Stimulated activated naive CD8-positive, alpha-beta T cell treated with anti-CD3 and anti-CD28 coated beads, Interleukin-15, amount 100 ng/mL, for 72 hours (primary cell): ENCODE results near the gene SLC25A19.
"Not testable (repeated sequence)": the region's sequence is repeated elsewhere in the genome, so short reads cannot be mapped to it uniquely, and the experiment has no call there.

Source experiments
- ATAC-seq: fragments of 150-1000 bp; cut with Tn5 transposase; 2 replicates; pipeline ENCODE4 v1.10.0; 2021; ENCODE audit warnings: mild to moderate bottlenecking, moderate library complexity
- DNase-seq, 2 donors: peaks; one replicate each; pipeline ENCODE4 v3.0.0; 2021 to 2022
- H3K27ac Mint-ChIP-seq, 2 donors: one replicate each; pipeline ENCODE4 v1.8.0; 2022; ENCODE audit warnings: mild to moderate bottlenecking in 2 of 2, mixed read lengths in 2 of 2, moderate library complexity in 2 of 2
- H3K27me3 Mint-ChIP-seq: one replicate; pipeline ENCODE4 v1.8.0; 2022; ENCODE audit warnings: mixed read lengths
- H3K4me1 Mint-ChIP-seq: one replicate; pipeline ENCODE4 v1.8.0; 2022; ENCODE audit warnings: mild to moderate bottlenecking, mixed read lengths
- H3K4me3 Mint-ChIP-seq, 2 donors: one replicate each; pipeline ENCODE4 v1.8.0; 2022; ENCODE audit warnings: mild to moderate bottlenecking in 2 of 2, mixed read lengths in 2 of 2, moderate library complexity in 1 of 2
- H3K9me3 Mint-ChIP-seq, 2 donors: one replicate each; pipeline ENCODE4 v1.8.0; 2022; ENCODE audit warnings: mixed read lengths in 2 of 2

The SLC25A19 gene

GRCh38 chr17:75285123-75285522, 4.1 kb downstream of the SLC25A19 start:
- H3K27me3 Mint-ChIP-seq = no peaks in the 10 kb centered on the region
- no peaks in the 10 kb centered on the region for H3K9me3 Mint-ChIP-seq
- no peak overlapping the region for H3K4me3 Mint-ChIP-seq
- ATAC-seq = no peak
- peaks cover 30% of the 10 kb centered on the region for H3K4me1 Mint-ChIP-seq
- no peak overlapping the region for H3K27ac Mint-ChIP-seq
- no peak for DNase-seq

GRCh38 chr17:75280189-75280588, 9.0 kb downstream of the SLC25A19 start:
- not testable (repeated sequence) for DNase-seq, H3K27me3 Mint-ChIP-seq, H3K4me1 Mint-ChIP-seq, H3K9me3 Mint-ChIP-seq, ATAC-seq, H3K4me3 Mint-ChIP-seq
- peak overlapping the region in 1 of 2 donors; percentile 67 for H3K27ac Mint-ChIP-seq

- Mint-ChIP-seq H3K4me3 (no peak overlapping the region), H3K27ac (no peak overlapping the region), H3K4me1 (peaks cover 22% of the 10 kb centered on the region), H3K9me3 (no peaks in the 10 kb centered on the region), H3K27me3 (no peaks in the 10 kb centered on the region)
- DNase-seq (no peak), ATAC-seq (no peak)
Observed at GRCh38 chr17:75277664-75278071, 11.6 kb downstream of the SLC25A19 start.

- Mint-ChIP-seq H3K27me3 (no peaks in the 10 kb centered on the region), H3K4me3 (peak overlapping the region in 1 of 2 donors; percentile 42), H3K9me3 (no peaks in the 10 kb centered on the region), H3K4me1 (peaks cover 45% of the 10 kb centered on the region), H3K27ac (peak overlapping the region in 1 of 2 donors; percentile 62)
- no peak for DNase-seq
- no peak for ATAC-seq
Observed at GRCh38 chr17:75273977-75274708, 15.1 kb downstream of the SLC25A19 start.

- no peak overlapping the region for H3K27ac Mint-ChIP-seq
- peaks cover 54% of the 10 kb centered on the region for H3K4me1 Mint-ChIP-seq
- H3K4me3 Mint-ChIP-seq = peak overlapping the region; percentile 94 to 95
- ATAC-seq = no peak
- no peaks in the 10 kb centered on the region for H3K9me3 Mint-ChIP-seq
- H3K27me3 Mint-ChIP-seq = no peaks in the 10 kb centered on the region
- no peak for DNase-seq
Observed at GRCh38 chr17:75272848-75273184, 16.4 kb downstream of the SLC25A19 start.

GRCh38 chr17:75271955-75272847, 17.0 kb downstream of the SLC25A19 start:
- Mint-ChIP-seq H3K27ac (peak overlapping the region; percentile 81 to 89), H3K4me1 (peaks cover 60% of the 10 kb centered on the region), H3K9me3 (no peaks in the 10 kb centered on the region), H3K27me3 (no peaks in the 10 kb centered on the region), H3K4me3 (peak overlapping the region; percentile 94 to 95)
- ATAC-seq (no peak), DNase-seq (no peak)

- H3K4me3 Mint-ChIP-seq = peak overlapping the region; percentile 94 to 95
- peak overlapping the region; percentile 81 to 89 for H3K27ac Mint-ChIP-seq
- H3K4me1 Mint-ChIP-seq = peaks cover 65% of the 10 kb centered on the region
Observed at GRCh38 chr17:75271233-75271954, 17.8 kb downstream of the SLC25A19 start.

GRCh38 chr17:75270966-75271232, 18.3 kb downstream of the SLC25A19 start, which contains the start of gene MIF4GD:
Gene MIF4GD, minus strand, starts transcription at chr17:75271231. Its CDS starts 1,036 bp downstream, at chr17:75270195.
- H3K27ac Mint-ChIP-seq = peak within 1 kb of the TSS; percentile 81 to 95
- H3K4me3 Mint-ChIP-seq = peak within 1 kb of the TSS; percentile 94 to 95
- DNase-seq (peak in 1 of 2 donors; percentile 73), ATAC-seq (peak; percentile 39)
- H3K9me3 Mint-ChIP-seq = no peaks in the 10 kb centered on the region
- peaks cover 65% of the 10 kb centered on the region for H3K4me1 Mint-ChIP-seq
- no peaks in the 10 kb centered on the region for H3K27me3 Mint-ChIP-seq

More at GRCh38 chr17:75271233-75271954, 17.8 kb downstream of the SLC25A19 start:
- Mint-ChIP-seq H3K27me3 (no peaks in the 10 kb centered on the region), H3K9me3 (no peaks in the 10 kb centered on the region)
- ATAC-seq (peak; percentile 84), DNase-seq (peak; percentile 88 to 95)

- peak; percentile 64 for ATAC-seq
- H3K27ac Mint-ChIP-seq = peak overlapping the region; percentile 72 to 95
Observed at GRCh38 chr17:75270218-75270965, 18.8 kb downstream of the SLC25A19 start.

GRCh38 chr17:75269844-75270217, 19.4 kb downstream of the SLC25A19 start:
- ATAC-seq = no peak
- peaks cover 60% of the 10 kb centered on the region for H3K4me1 Mint-ChIP-seq
- peak overlapping the region; percentile 72 to 95 for H3K27ac Mint-ChIP-seq

More at GRCh38 chr17:75270218-75270965, 18.8 kb downstream of the SLC25A19 start:
- no peaks in the 10 kb centered on the region for H3K27me3 Mint-ChIP-seq
- DNase-seq = peak in 1 of 2 donors; percentile 75
- peak overlapping the region; percentile 89 to 94 for H3K4me3 Mint-ChIP-seq
- H3K9me3 Mint-ChIP-seq = no peaks in the 10 kb centered on the region
- peaks cover 63% of the 10 kb centered on the region for H3K4me1 Mint-ChIP-seq

GRCh38 chr17:75267411-75268232, 21.6 kb downstream of the SLC25A19 start:
- no peaks in the 10 kb centered on the region for H3K27me3 Mint-ChIP-seq
- no peak overlapping the region for H3K27ac Mint-ChIP-seq
- no peak for DNase-seq
- no peak for ATAC-seq
- H3K4me1 Mint-ChIP-seq = peaks cover 58% of the 10 kb centered on the region
- H3K4me3 Mint-ChIP-seq = no peak overlapping the region
- H3K9me3 Mint-ChIP-seq = no peaks in the 10 kb centered on the region

More at GRCh38 chr17:75269844-75270217, 19.4 kb downstream of the SLC25A19 start:
- Mint-ChIP-seq H3K4me3 (peak overlapping the region; percentile 89 to 94), H3K9me3 (no peaks in the 10 kb centered on the region), H3K27me3 (no peaks in the 10 kb centered on the region)
- DNase-seq = peak in 1 of 2 donors; percentile 24

GRCh38 chr17:75267153-75267410, 22.2 kb downstream of the SLC25A19 start:
- no peak overlapping the region for H3K4me3 Mint-ChIP-seq
- H3K9me3 Mint-ChIP-seq = no peaks in the 10 kb centered on the region
- H3K27me3 Mint-ChIP-seq = no peaks in the 10 kb centered on the region
- DNase-seq (no peak), ATAC-seq (no peak)
- peaks cover 58% of the 10 kb centered on the region for H3K4me1 Mint-ChIP-seq
- peak overlapping the region in 1 of 2 donors; percentile 94 for H3K27ac Mint-ChIP-seq

GRCh38 chr17:75266316-75267152, 22.7 kb downstream of the SLC25A19 start:
- peaks cover 54% of the 10 kb centered on the region for H3K4me1 Mint-ChIP-seq
- DNase-seq (no peak), ATAC-seq (no peak)
- H3K4me3 Mint-ChIP-seq = no peak overlapping the region
- H3K27ac Mint-ChIP-seq = peak overlapping the region in 1 of 2 donors; percentile 94
- no peaks in the 10 kb centered on the region for H3K27me3 Mint-ChIP-seq
- no peaks in the 10 kb centered on the region for H3K9me3 Mint-ChIP-seq
